NCI-H446 (cell line): Measurements from ENCODE around the gene MRPS21.
"Not testable (repeated sequence)": the region's sequence is repeated elsewhere in the genome, so short reads cannot be mapped to it uniquely, and the experiment has no call there.

Experiments used
- DNase-seq, 2 experiments: peaks; one replicate each; lab custom pipeline; 2025; lab: John Stamatoyannopoulos, UW

MRPS21 gene

DNA sequence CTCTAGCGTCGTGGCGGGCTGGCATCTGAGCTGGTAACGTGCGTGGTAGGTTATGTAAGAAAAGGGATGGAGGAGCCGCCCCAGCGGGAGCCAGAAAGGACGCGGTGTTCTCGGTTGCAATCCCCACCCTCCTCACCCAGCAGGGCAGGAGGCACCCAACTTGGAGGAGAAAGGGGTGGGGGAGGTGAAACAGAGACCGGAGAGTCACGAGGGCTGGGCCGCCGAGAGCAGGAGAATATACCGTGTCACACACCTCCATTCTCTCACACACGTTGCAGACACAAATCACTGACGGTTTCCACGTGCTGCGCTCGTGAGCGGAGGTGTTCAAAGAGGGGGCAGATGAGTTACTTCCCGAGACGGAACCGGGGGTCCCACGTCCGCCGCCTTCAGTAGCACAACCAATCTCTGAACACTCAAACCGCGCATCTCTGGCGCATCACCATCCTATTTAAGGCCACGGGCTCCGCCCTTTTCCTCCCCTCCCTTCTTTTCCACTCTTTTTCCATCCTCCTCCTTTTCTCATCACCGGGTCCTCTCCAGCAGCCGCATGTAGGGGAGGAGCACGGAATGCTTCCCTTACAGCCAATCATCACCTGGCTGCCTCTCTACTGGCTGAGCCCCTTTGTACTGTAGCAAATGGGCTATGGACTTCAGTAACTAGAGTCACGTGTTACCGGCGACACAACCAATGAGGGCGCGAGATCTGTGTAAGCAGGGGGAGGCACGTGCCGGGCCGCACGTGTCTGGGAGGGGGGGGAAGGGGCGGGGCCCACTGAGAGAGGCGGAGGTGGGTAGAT lies 11.7 kb upstream of the MRPS21 start, which contains the start of gene CIART:
TSS of gene CIART (plus strand) at position 797 of the 800 bp plus-strand sequence. CDS start 714 bp downstream, outside the sequence.
- DNase-seq: peak; percentile 94 to 98

DNA sequence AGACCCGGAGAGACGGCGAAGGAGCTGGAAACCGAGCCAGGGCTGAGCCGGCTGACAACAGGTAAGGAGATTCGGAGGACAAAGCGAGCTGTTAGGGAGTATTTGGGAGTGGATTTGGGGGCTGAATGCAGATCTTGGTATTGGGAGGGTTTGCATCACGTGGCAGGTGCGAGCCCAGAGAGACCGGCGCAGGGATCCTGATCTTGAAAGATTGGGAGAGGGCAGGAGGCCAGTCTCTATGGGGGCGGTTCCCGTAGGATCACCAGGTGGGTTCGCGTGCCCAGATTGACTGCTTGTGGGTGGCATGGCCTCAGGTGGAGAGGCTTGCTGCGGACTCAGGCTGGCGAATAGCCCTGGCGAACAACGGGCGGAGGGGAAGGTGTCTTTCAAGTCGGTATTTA lies 11.1 kb upstream of the MRPS21 start:
- no peak for DNase-seq

DNA sequence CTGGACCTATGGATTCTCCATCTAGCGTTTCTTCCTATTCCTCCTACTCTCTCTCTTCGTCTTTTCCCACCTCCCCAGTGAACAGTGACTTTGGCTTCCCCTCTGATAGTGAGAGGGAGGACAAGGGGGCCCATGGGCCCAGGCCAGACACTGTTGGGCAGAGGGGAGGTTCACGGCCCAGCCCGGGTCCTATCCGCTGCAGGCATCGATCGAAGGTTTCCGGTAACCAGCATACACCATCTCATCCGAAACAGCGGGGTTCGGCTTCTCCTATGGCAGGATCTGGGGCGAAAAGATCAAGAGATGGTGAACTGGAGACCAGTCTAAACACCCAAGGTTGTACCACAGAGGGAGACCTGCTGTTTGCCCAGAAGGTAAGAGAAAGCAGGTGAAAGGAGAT lies 10.4 kb upstream of the MRPS21 start:
- DNase-seq: no peak

DNA sequence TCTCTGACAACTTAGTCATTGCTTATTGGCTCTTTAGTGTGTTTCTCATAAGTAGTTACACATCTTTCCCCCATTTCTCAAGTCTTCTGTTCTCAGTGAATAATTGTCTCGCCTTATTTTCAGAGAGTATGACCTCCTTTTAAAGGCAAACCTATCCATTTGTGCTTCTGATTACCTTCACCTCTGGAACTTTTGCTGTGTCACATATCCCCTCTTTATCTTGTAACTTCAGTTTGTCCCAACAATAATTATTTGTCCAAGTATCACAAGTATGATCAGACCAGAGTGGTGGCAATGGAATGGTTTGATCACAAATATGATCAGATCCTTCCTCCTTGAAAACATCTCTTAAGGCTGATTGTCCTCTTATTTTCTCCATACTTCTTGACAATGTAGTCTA lies 5.3 kb upstream of the MRPS21 start:
- no peak for DNase-seq

- no peak for DNase-seq
Measured at GRCh38 chr1:150288822-150289221, 4.8 kb upstream of the MRPS21 start.

GRCh38 chr1:150295476-150295875 lies 1.8 kb downstream of the MRPS21 start:
- no peak for DNase-seq

DNA sequence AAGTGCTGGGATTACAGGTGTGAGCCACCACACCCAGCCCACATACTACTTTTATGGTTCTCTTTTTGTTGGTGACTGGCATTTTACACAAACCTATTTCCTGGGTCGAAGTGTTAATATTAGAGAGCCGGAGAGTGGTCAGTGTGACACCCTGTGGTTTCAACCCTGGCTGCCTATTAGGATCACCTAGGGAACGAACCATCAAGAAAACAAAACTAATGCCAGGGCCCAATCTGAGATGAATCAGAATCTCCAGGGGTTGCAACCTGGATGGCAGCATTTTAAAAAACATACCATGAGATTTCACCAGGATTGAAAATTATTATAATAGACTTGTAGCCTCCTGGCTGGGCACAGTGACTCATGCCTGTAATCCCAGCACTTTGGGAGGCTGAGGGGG lies 6.1 kb downstream of the MRPS21 start:
- DNase-seq: no peak

- DNase-seq: no peak
Measured at GRCh38 chr1:150302338-150302737, 8.7 kb downstream of the MRPS21 start.

DNA sequence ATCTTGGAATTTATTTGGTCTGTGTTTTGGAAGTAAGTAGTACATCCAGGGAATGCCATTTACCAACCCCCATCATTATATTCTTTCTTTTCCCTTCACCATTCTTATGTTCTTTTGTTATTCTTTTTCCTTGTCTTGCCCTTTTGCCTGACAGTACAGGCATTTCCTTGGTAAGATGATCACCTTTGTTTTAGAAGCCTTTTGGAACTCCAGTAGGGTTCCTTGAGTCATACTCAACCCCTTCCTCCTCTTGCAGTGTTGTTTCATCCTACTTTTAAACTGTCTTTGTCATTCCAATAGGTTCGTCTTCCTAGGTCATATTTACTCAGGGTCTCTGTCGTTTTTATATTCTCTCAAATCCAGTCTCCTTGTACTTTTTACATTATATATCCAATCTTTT lies 9.2 kb downstream of the MRPS21 start:
- DNase-seq: no peak

DNA sequence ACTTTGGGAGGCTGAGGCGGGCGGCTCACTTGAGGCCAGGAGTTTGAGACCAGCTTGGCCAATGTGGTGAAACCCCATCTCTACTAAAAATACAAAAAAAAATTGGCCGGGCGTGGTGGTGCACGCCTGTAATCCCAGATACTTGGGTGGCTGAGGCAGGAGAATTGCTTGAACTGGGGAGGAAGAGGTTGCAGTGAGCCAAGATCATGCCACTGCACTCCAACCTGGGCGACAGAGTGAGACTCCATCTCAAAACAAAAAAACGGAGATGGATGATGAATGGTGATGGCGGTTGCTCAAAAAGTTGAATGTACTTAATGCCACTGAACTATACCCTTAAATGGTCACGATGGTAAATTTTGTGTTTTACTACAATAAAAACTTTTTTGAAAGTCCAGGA lies 14.9 kb downstream of the MRPS21 start:
- not testable (repeated sequence) for DNase-seq

- DNase-seq: peak in 1 of 2 experiments; percentile 69
Measured at GRCh38 chr1:150309758-150310508, 16.3 kb downstream of the MRPS21 start.

DNA sequence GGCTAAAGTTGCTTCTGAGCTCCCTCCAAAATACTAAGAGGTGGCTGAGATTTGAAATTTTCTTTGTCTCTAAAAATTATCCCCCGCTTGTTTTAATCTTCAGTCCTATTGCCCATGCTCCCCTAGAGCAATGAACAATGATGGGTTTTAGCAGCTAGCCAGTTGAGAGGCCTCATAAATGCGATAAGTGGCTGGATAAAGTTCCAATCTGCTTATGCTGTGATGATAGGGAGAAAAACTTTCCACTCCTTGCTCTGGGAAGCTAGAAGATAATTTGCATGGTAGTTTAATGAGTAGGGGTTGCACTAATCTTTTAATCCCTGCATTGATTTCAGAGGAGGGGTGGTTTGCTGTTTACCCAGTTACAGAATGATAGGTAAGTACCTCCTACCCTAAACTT lies 18.1 kb downstream of the MRPS21 start:
- no peak for DNase-seq

DNA sequence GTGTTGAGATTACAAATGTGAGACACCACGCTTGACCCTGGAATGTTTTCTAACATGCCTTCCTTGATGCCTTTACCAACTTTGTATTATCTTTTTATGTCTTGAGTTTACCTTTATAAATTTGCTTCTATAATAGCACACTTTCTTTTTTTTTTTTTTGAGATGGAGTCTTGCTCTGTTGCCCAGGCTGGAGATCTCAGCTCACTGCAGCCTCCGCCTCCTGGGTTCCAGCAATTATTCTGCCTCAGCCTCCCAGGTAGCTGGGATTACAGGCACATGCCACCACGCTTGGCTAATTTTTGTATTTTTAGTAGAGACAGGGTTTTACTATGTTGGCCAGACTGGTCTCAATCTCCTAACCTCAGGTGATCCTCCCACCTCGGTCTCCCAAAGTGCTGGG lies 21.0 kb downstream of the MRPS21 start:
- not testable (repeated sequence) for DNase-seq

DNA sequence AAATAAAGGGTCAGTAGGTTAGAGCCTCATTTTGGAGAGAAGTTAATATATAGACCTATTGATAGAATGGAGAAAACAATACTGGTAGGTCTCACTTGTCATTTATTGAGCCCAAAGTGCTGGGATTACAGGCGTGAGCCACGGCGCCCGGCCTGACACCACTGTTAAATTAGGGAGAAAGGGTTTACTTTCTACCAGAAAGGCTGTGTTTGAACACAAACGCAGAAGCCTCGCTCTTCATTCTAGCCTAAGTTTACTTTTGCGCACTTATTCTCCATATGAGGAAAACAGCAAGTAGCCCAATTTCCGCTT lies 27.0 kb downstream of the MRPS21 start:
- no peak for DNase-seq

GRCh38 chr1:150321826-150322166 lies 28.1 kb downstream of the MRPS21 start:
- no peak for DNase-seq

DNA sequence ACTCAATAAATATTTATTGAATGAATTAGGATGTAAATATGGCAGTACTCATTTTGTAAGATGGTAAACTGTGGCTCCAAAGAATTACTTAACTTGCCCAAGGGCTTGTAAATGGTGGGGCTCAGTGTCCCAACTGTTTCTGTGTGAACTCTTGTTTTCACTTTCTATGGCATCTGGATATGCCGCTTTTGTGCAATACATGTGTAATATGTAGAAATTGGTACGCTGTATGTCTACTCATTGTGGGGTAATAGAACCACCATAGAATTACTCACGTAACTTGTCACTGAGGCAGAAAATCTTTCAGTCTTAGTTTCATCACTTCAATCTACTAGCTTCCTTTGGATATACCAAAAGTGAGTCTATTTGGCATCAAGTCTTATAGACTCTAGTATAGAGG lies 28.6 kb downstream of the MRPS21 start:
- no peak for DNase-seq

GRCh38 chr1:150332651-150333290 lies 39.1 kb downstream of the MRPS21 start:
- no peak for DNase-seq

DNA sequence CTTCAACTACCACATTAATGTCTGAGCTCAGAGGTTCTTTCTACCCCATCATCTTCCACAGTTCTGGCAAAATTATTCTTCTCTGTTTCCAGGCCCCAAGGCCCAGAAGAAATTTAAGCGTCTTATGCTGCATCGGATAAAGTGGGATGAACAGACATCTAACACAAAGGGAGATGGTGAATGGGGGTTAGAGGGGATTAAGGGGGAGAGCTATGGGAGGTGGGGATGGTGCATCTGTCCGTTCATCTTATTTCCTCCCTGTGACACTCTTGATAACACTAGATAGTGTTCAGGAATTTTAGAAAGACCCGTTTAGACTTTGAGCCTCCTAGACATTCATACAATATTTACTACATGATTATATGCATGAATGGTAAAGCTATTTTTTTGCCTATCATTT lies 52.7 kb downstream of the MRPS21 start:
- no peak for DNase-seq

- no peak for DNase-seq
Measured at GRCh38 chr1:150352866-150353265, 59.2 kb downstream of the MRPS21 start.
